ENCODE data around the gene TRIP6.
A peak's percentile ranks its signal among the peaks of the same experiment; 100 is the strongest.

DNA sequence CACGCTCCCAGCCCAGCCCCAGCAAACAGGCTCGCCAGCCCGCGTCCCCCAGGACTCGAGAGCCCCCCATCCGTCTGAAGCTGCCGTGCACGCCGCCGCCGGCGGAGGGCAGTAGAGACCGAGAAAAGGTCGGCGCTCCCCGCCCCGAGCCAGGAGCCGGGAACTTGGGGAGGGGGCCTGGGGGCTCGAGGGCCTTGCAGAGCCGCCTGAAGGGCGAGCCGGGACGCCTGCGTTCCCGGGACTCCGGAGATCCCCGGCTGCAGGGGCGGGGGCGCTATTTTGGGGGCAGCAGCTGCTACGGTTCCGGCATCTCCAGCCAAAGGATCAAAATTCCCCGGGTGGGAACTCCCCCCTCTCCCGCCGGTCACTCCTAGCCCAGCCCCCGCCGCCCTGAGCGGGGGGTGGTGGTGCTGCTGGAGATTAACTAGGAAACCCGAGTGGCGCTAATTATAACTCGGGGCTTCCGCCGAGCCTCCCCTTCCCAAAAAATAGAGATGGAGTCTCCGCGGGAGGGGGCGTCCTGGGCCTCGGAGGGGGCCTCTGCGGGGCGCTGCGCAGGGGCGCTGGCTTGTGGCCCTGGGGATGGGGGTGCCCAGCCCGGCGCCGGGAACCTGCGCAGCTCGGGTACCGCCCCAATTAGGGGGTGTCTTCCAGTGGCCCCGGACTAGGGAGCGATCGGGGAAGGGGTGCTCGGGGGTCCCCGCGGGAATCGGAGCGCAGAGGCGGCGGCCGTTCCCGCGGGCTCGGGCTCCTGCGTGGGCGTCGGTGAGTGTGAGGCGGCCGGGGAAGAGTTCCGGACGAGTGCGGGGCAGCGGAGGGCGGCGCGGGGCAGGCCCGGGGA is 27.9 kb downstream of the TRIP6 start:
- no peak for TF ChIP-seq JUN (IDR thresholded peaks at IDR 0.05; ENCODE audit: borderline replicate concordance, insufficient read depth, insufficient read length, low read depth)
- TF ChIP-seq POLR2A (IDR thresholded peaks at IDR 0.05; ENCODE audit: low read depth, low read length) = no peak
- TF ChIP-seq CTCF (IDR thresholded peaks at IDR 0.05; ENCODE audit: extremely low read depth in 1 of 2, insufficient read depth in 1 of 2, low read depth in 1 of 2, low read length in 2 of 2) = peak; percentile 65 to 88
- TF ChIP-seq, protein P1, sequence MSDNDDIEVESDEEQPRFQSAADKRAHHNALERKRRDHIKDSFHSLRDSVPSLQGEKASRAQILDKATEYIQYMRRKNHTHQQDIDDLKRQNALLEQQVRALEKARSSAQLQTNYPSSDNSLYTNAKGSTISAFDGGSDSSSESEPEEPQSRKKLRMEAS (IDR thresholded peaks at IDR 0.05; ENCODE audit: insufficient read depth, insufficient read length) = no peak
- TF ChIP-seq POLR2AphosphoS5 (IDR thresholded peaks at IDR 0.05; ENCODE audit: insufficient read depth, low read depth, low read length) = no peak
- TF ChIP-seq GATA2 (IDR thresholded peaks at IDR 0.05; ENCODE audit: insufficient read depth, insufficient read length, low read depth, low read length) = no peak
- TF ChIP-seq EZH2 (IDR thresholded peaks at IDR 0.05; ENCODE audit: borderline replicate concordance, low read depth, low read length, severe bottlenecking) = no peak
- no peak for TF ChIP-seq MYC (IDR thresholded peaks at IDR 0.05; ENCODE audit: low read depth, low read length)
